HepG2 (cell line): ENCODE measurements around the gene EIF5A2. TPM values are rescaled to one million over a fixed set of nuclear protein-coding genes. Genes with fewer than 3 reads are reported as not detected.

ENCODE experiments used
- ARHGAP35 ChIP-seq: sonication (generic); formaldehyde crosslinking; IDR thresholded peaks from 2 replicates; pipeline ENCODE4 v1.9.0; 2022; ENCODE audit warnings: mild to moderate bottlenecking, inconsistent platforms, moderate library complexity, missing genetic modification reagents, borderline replicate concordance
- BORCS8-MEF2B ChIP-seq: sonication (generic); formaldehyde crosslinking; IDR thresholded peaks from 2 replicates; pipeline ENCODE4 v1.8.0; 2022; ENCODE audit warnings: mild to moderate bottlenecking, missing genetic modification reagents
- FOSL2 ChIP-seq: sonication (generic); formaldehyde crosslinking; IDR thresholded peaks from 2 replicates; pipeline ENCODE4 v1.4.0; 2020; ENCODE audit warnings: missing genetic modification reagents
- ISL2 ChIP-seq: sonication (generic); formaldehyde crosslinking; IDR thresholded peaks from 2 replicates; pipeline ENCODE4 v1.5.0; 2020; ENCODE audit warnings: missing genetic modification reagents
- KDM2A ChIP-seq: sonication (generic); formaldehyde crosslinking; IDR thresholded peaks from 2 replicates; pipeline ENCODE4 v1.4.0; 2020; ENCODE audit warnings: low read depth, missing genetic modification reagents, borderline replicate concordance
- KLF15 ChIP-seq: sonication (generic); formaldehyde crosslinking; IDR thresholded peaks from 2 replicates; pipeline ENCODE4 v1.8.1; 2023; ENCODE audit warnings: borderline replicate concordance, mild to moderate bottlenecking, inconsistent platforms, missing genetic modification reagents, mixed read lengths
- PATZ1 ChIP-seq: sonication (generic); formaldehyde crosslinking; IDR thresholded peaks from 2 replicates; pipeline ENCODE4 v1.4.0; 2020; ENCODE audit warnings: missing genetic modification reagents
- SIN3B ChIP-seq: fragments of 150-350 bp; IDR thresholded peaks from 2 replicates; pipeline ENCODE4 v1.6.1; 2014; ENCODE audit warnings: low read length
- SMARCC2 ChIP-seq: fragments of 450-650 bp; IDR thresholded peaks from 2 replicates; pipeline ENCODE4 v1.6.1; 2017; ENCODE audit warnings: antibody characterized with exemption, mild to moderate bottlenecking
- SNAI1 ChIP-seq: sonication (generic); formaldehyde crosslinking; IDR thresholded peaks from 2 replicates; pipeline ENCODE4 v1.5.0; 2020; ENCODE audit warnings: mild to moderate bottlenecking, missing genetic modification reagents, borderline replicate concordance
- STAG1 ChIP-seq: sonication (generic); formaldehyde crosslinking; IDR thresholded peaks from 2 replicates; pipeline ENCODE4 v1.4.0; 2020; ENCODE audit warnings: missing genetic modification reagents
- XRCC5 ChIP-seq: fragments of 200-400 bp; formaldehyde crosslinking; optimal IDR thresholded peaks from 2 replicates; pipeline ENCODE3; 2017; ENCODE audit warnings: mild to moderate bottlenecking, low read length
- ZBTB49 ChIP-seq: sonication (generic); formaldehyde crosslinking; IDR thresholded peaks from 2 replicates; pipeline ENCODE4 v1.4.0; 2020; ENCODE audit warnings: missing genetic modification reagents, borderline replicate concordance
- ZMYM3 ChIP-seq: sonication (generic); formaldehyde crosslinking; IDR thresholded peaks from 2 replicates; pipeline ENCODE4 v1.5.1; 2020; ENCODE audit warnings: mild to moderate bottlenecking, missing genetic modification reagents
- ZNF230 ChIP-seq: sonication (generic); formaldehyde crosslinking; IDR thresholded peaks from 2 replicates; pipeline ENCODE4 v1.4.0; 2020; ENCODE audit warnings: mild to moderate bottlenecking, missing genetic modification reagents
- ZNF546 ChIP-seq: sonication (generic); formaldehyde crosslinking; conservative IDR thresholded peaks from 2 replicates; pipeline ENCODE4 v1.8.1; 2023; ENCODE audit warnings: mild to moderate bottlenecking, missing genetic modification reagents
- ZNF563 ChIP-seq: sonication (generic); formaldehyde crosslinking; IDR thresholded peaks from 2 replicates; pipeline ENCODE4 v1.8.0; 2022; ENCODE audit warnings: mild to moderate bottlenecking, moderate library complexity, missing genetic modification reagents
- polyA plus RNA-seq, 8 experiments: library from polyadenylated mRNA; depleted of rRNA in 3 of 8; stranded (reverse) in 7 of 8; unstranded in 1 of 8; fragments of >200 nt; fragmentation: Illumina TruSeq in 4 of 8; extraction: Trizol in 4 of 8; gene quantifications; 2 replicates each; pipeline versions ENCODE4 v1.2.1 to v1.2.3, GENCODE V29; 2011 to 2016; ENCODE audit warnings: low read depth in 4 of 8, missing spikeins in 1 of 8, mixed read lengths in 1 of 8; ENCODE audit not compliant: insufficient read depth in 1 of 8
- total RNA-seq, 5 experiments: library from RNA; depleted of rRNA; stranded (reverse); fragments of >200 nt; fragmentation: Illumina TruSeq; extraction: Trizol; gene quantifications; 2 replicates each; pipeline ENCODE4 v1.2.3, GENCODE V29; 2016; ENCODE audit warnings: low read depth in 1 of 5
- TF ChIP-seq, protein P1 (sequence below): sonication (generic); formaldehyde crosslinking; IDR thresholded peaks from 2 replicates; pipeline ENCODE4 v1.5.0; 2020; ENCODE audit warnings: missing genetic modification reagents, mild to moderate bottlenecking, borderline replicate concordance
- TF ChIP-seq, protein P2 (sequence below): sonication (generic); formaldehyde crosslinking; IDR thresholded peaks from 2 replicates; pipeline ENCODE4 v1.4.0; 2020; ENCODE audit warnings: missing genetic modification reagents, borderline replicate concordance

Gene EIF5A2
- total and polyA plus RNA-seq, 2 of the 13 experiments (the other 11 are each of a cell fraction or from before 2014, with no cell fraction given), result 3.5 to 9.4 TPM

GRCh38 chr3:170908235-170909116 is at the start of gene EIF5A2 (continued):
- no peak for TF ChIP-seq ZBTB49 (CRISPR knock-in tag)
- no peak for TF ChIP-seq STAG1 (CRISPR knock-in tag)
- 0 out of 2 replicates have a peak, but pooled peaks have one; percentile 27 for TF ChIP-seq FOSL2
- TF ChIP-seq ZMYM3 (CRISPR knock-in tag), result 0 out of 2 replicates have a peak, but pooled peaks have one; percentile 14
- TF ChIP-seq KLF15, result 0 out of 2 replicates have a peak, but pooled peaks have one; percentile 15
- no peak for TF ChIP-seq SMARCC2
- TF ChIP-seq BORCS8-MEF2B (CRISPR knock-in tag), result peak; percentile 90
- TF ChIP-seq ARHGAP35 (CRISPR knock-in tag), result peak; percentile 51; the same call in 1 of the 2 replicates
- TF ChIP-seq KDM2A (CRISPR knock-in tag), result peak; percentile 81
- TF ChIP-seq PATZ1, result peak; percentile 60; the same call in 1 of the 2 replicates
- TF ChIP-seq ZNF563, result peak; percentile 90
- TF ChIP-seq XRCC5, result peak; percentile 29
- TF ChIP-seq ISL2 (CRISPR knock-in tag), result peak; percentile 47; the same call in 1 of the 2 replicates
- TF ChIP-seq, protein P1, sequence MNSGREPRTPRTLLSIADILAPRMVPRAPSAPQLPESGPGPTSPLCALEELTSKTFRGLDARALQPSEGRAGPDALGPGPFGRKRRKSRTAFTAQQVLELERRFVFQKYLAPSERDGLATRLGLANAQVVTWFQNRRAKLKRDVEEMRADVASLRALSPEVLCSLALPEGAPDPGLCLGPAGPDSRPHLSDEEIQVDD, result 0 out of 2 replicates have a peak, but pooled peaks have one; percentile 25
- no peak for TF ChIP-seq ZNF230 (CRISPR knock-in tag)
- TF ChIP-seq SIN3B, result no peak
- TF ChIP-seq, protein P2, sequence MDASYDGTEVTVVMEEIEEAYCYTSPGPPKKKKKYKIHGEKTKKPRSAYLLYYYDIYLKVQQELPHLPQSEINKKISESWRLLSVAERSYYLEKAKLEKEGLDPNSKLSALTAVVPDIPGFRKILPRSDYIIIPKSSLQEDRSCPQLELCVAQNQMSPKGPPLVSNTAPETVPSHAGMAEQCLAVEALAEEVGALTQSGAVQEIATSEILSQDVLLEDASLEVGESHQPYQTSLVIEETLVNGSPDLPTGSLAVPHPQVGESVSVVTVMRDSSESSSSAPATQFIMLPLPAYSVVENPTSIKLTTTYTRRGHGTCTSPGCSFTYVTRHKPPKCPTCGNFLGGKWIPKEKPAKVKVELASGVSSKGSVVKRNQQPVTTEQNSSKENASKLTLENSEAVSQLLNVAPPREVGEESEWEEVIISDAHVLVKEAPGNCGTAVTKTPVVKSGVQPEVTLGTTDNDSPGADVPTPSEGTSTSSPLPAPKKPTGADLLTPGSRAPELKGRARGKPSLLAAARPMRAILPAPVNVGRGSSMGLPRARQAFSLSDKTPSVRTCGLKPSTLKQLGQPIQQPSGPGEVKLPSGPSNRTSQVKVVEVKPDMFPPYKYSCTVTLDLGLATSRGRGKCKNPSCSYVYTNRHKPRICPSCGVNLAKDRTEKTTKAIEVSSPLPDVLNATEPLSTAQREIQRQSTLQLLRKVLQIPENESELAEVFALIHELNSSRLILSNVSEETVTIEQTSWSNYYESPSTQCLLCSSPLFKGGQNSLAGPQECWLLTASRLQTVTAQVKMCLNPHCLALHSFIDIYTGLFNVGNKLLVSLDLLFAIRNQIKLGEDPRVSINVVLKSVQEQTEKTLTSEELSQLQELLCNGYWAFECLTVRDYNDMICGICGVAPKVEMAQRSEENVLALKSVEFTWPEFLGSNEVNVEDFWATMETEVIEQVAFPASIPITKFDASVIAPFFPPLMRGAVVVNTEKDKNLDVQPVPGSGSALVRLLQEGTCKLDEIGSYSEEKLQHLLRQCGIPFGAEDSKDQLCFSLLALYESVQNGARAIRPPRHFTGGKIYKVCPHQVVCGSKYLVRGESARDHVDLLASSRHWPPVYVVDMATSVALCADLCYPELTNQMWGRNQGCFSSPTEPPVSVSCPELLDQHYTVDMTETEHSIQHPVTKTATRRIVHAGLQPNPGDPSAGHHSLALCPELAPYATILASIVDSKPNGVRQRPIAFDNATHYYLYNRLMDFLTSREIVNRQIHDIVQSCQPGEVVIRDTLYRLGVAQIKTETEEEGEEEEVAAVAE (CRISPR knock-in tag), result peak; percentile 70
- TF ChIP-seq SNAI1, result peak; percentile 66; the same call in 1 of the 2 replicates
- TF ChIP-seq ZNF546 (CRISPR knock-in tag), result 0 out of 2 replicates have a peak, but pooled peaks have one; percentile 77
